ENCODE measurements around the gene EHD4.

DNA sequence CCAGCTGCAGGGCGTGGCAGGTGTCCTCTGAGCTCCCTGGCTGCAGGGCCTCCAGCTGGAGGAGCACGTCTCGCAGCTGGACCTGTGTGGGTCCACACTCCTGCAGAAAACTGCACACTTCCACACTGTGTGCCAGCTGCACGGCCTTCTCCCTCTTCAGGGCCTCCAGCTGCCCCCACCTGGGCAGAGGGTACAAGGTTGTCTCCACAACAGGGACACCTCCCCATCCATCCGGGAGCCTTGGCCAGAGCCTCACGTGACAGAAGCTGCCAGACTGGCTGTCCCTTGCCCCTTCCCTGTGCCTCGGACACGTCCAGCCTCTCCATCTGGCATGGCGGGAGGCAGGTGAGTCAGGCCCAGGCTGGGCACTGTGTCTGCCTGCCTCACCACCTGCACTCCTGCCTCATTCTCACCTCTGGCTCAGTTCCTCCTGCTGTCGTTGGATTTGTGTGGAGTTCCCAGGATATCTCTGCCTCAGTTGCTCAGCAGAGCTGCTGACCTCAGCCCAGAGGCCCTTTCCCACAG is 93.0 kb downstream of the EHD4 start:
- TF ChIP-seq, protein P1, sequence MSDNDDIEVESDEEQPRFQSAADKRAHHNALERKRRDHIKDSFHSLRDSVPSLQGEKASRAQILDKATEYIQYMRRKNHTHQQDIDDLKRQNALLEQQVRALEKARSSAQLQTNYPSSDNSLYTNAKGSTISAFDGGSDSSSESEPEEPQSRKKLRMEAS (IDR thresholded peaks at IDR 0.05; ENCODE audit: low read depth), result no peak
- TF ChIP-seq, protein P2, sequence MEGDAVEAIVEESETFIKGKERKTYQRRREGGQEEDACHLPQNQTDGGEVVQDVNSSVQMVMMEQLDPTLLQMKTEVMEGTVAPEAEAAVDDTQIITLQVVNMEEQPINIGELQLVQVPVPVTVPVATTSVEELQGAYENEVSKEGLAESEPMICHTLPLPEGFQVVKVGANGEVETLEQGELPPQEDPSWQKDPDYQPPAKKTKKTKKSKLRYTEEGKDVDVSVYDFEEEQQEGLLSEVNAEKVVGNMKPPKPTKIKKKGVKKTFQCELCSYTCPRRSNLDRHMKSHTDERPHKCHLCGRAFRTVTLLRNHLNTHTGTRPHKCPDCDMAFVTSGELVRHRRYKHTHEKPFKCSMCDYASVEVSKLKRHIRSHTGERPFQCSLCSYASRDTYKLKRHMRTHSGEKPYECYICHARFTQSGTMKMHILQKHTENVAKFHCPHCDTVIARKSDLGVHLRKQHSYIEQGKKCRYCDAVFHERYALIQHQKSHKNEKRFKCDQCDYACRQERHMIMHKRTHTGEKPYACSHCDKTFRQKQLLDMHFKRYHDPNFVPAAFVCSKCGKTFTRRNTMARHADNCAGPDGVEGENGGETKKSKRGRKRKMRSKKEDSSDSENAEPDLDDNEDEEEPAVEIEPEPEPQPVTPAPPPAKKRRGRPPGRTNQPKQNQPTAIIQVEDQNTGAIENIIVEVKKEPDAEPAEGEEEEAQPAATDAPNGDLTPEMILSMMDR (IDR thresholded peaks at IDR 0.05), result no peak
- TF ChIP-seq RAD21 (IDR thresholded peaks at IDR 0.05; ENCODE audit: low read length) (no peak), SMC3 (IDR thresholded peaks at IDR 0.05; ENCODE audit: low read depth, low read length) (no peak), JUND (IDR thresholded peaks at IDR 0.05) (no peak), EZH2phosphoT487 (IDR thresholded peaks at IDR 0.05; ENCODE audit: borderline replicate concordance, low read depth) (no peak)

All from SK-N-SH (cell line).